ENCODE measurements around the gene NXN. TPM values are rescaled to one million over a fixed set of nuclear protein-coding genes. Genes with fewer than 3 reads are reported as not detected.
"Not testable (repeated sequence)": the region's sequence is repeated elsewhere in the genome, so short reads cannot be mapped to it uniquely, and the experiment has no call there.

Gene NXN
- total RNA-seq, 1 experiment from 2014 or later, result 142 TPM

DNA sequence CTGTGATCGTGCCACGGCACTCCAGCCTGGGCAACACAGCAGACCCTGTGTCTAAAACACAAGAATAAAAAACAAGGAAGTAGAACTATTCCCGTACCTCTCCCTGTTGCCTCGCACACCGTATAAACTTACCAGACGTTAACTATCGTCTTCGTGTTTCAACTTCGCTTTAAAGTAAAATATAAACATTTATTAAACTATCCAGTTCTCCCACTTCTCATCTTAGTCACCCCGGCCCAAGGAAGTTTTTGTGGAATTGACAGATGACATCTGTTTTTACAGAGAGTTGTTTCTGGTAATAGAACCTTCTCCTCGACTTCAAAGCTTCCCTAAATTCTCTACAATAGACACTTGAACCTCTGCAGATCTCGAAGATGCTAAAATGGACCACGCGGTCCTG lies 83.1 kb downstream of the NXN start:
- H3K36me3 ChIP-seq (replicated peaks; ENCODE audit: control insufficient read depth, insufficient read depth, low read length), result no peaks in the 10 kb centered on the region
- no peaks in the 10 kb centered on the region for H3K27me3 ChIP-seq (ENCODE audit: control insufficient read depth, insufficient read depth, low read length)
- no peak overlapping the region for H3K4me3 ChIP-seq (ENCODE audit: insufficient read depth, low read depth, low read length)
- no peak for DNase-seq

DNA sequence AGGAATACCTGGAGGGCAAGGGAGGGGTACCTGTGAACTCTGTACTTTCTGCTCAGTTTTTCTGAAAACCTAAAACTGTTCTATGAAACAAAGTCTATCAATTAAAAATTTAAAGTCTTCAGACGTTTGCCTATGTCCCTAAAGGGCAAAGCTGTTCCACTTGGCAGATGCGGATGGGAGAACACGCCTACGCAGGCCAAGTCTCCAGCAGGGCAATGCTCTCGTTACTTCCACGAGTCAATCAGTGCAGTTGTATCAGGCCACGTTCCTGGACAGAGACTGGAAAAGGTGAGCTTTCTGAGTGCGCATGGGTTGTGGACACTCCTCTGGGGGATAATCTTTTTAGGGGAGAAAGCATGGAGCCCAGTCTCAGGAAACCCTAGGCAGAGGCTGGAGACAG lies 86.6 kb downstream of the NXN start:
- Histone ChIP-seq H3K4me3 (ENCODE audit: insufficient read depth, low read depth, low read length) (no peak overlapping the region), H3K27me3 (ENCODE audit: control insufficient read depth, insufficient read depth, low read length) (no peaks in the 10 kb centered on the region), H3K36me3 (replicated peaks; ENCODE audit: control insufficient read depth, insufficient read depth, low read length) (no peaks in the 10 kb centered on the region)
- DNase-seq, result no peak

GRCh38 chr17:888998-889441 lies 90.6 kb downstream of the NXN start:
- DNase-seq, result no peak
- H3K27me3 ChIP-seq (ENCODE audit: control insufficient read depth, insufficient read depth, low read length), result no peaks in the 10 kb centered on the region

GRCh38 chr17:887551-888209 lies 91.9 kb downstream of the NXN start:
- DNase-seq, result no peak
- Histone ChIP-seq H3K36me3 (replicated peaks; ENCODE audit: control insufficient read depth, insufficient read depth, low read length) (no peaks in the 10 kb centered on the region), H3K4me3 (ENCODE audit: insufficient read depth, low read depth, low read length) (no peak overlapping the region), H3K27me3 (ENCODE audit: control insufficient read depth, insufficient read depth, low read length) (no peaks in the 10 kb centered on the region)

More at GRCh38 chr17:888998-889441, 90.6 kb downstream of the NXN start:
- Histone ChIP-seq H3K36me3 (replicated peaks; ENCODE audit: control insufficient read depth, insufficient read depth, low read length) (no peaks in the 10 kb centered on the region), H3K4me3 (ENCODE audit: insufficient read depth, low read depth, low read length) (no peak overlapping the region)

GRCh38 chr17:885971-886571 lies 93.5 kb downstream of the NXN start:
- no peak for DNase-seq
- Histone ChIP-seq H3K36me3 (replicated peaks; ENCODE audit: control insufficient read depth, insufficient read depth, low read length) (no peaks in the 10 kb centered on the region), H3K4me3 (ENCODE audit: insufficient read depth, low read depth, low read length) (no peak overlapping the region), H3K27me3 (ENCODE audit: control insufficient read depth, insufficient read depth, low read length) (no peaks in the 10 kb centered on the region)

- no peaks in the 10 kb centered on the region for H3K27me3 ChIP-seq (ENCODE audit: control insufficient read depth, insufficient read depth, low read length)
- H3K4me3 ChIP-seq (ENCODE audit: insufficient read depth, low read depth, low read length), result no peak overlapping the region
- H3K36me3 ChIP-seq (replicated peaks; ENCODE audit: control insufficient read depth, insufficient read depth, low read length), result no peaks in the 10 kb centered on the region
- no peak for DNase-seq
Measured at GRCh38 chr17:883586-883962, 96.0 kb downstream of the NXN start.

GRCh38 chr17:882827-883585 lies 96.6 kb downstream of the NXN start:
- no peaks in the 10 kb centered on the region for H3K36me3 ChIP-seq (replicated peaks; ENCODE audit: control insufficient read depth, insufficient read depth, low read length)
- no peak for DNase-seq
- no peaks in the 10 kb centered on the region for H3K27me3 ChIP-seq (ENCODE audit: control insufficient read depth, insufficient read depth, low read length)
- no peak overlapping the region for H3K4me3 ChIP-seq (ENCODE audit: insufficient read depth, low read depth, low read length)

DNA sequence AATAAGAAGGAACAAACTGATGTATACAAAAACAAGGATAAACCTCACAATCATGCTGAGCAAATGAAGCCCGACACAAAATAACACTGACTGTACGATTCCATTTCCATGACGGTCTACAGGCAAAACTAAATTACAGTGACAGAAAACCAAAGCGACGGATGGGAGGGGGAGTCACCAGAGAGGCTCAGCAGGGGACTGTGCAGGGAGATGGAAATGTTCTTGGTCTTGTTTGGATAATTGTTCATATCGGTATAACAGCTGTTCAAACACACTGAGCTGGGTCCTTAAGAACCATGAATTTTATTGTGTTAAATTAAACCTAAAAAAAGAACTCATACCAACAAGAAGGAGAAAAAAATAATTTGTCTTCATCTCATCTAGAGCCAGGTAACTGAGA lies 97.8 kb downstream of the NXN start:
- Histone ChIP-seq H3K36me3 (replicated peaks; ENCODE audit: control insufficient read depth, insufficient read depth, low read length) (no peaks in the 10 kb centered on the region), H3K27me3 (ENCODE audit: control insufficient read depth, insufficient read depth, low read length) (no peaks in the 10 kb centered on the region), H3K4me3 (ENCODE audit: insufficient read depth, low read depth, low read length) (no peak overlapping the region)
- no peak for DNase-seq

DNA sequence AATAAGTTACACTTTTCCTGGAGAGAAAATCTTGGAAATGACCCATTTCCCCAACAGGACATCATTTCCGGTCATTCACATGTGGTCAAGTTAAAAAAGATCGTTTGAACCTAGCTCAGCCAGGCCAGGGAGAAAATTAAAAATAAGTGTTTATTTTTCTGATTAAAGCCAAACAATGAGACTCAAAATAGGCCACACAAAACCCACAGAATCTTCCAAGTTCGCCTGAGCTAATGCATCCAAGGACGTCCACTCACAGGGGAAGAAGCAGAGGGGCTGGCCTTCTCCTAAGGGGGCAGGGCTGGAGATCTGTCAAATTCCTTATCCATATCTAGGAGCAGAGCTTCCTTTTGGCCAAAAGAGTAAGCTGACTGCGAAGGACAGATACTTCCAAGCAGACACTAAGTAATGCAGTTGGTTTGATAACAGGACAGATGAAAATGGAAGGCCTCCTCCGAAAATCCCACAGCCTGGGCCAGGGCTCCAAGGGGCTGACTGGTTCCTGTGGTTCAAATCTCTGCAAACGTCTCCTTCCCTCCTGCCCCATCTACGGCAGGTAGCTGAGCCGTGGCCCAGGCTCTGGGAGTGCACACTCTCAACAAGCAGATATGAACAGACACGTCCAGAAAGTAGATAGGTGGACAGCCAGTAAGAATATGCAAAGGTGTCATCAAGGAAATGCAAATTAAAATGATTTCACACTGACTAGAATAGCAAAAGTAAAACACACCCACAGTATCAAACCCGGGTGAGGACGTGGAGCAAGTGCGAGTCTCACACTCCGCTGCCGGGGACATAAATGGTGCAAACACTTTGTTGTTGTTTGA lies 98.9 kb downstream of the NXN start:
- no peak overlapping the region for H3K4me3 ChIP-seq (ENCODE audit: insufficient read depth, low read depth, low read length)
- no peaks in the 10 kb centered on the region for H3K27me3 ChIP-seq (ENCODE audit: control insufficient read depth, insufficient read depth, low read length)
- DNase-seq, result no peak
- H3K36me3 ChIP-seq (replicated peaks; ENCODE audit: control insufficient read depth, insufficient read depth, low read length), result no peaks in the 10 kb centered on the region

DNA sequence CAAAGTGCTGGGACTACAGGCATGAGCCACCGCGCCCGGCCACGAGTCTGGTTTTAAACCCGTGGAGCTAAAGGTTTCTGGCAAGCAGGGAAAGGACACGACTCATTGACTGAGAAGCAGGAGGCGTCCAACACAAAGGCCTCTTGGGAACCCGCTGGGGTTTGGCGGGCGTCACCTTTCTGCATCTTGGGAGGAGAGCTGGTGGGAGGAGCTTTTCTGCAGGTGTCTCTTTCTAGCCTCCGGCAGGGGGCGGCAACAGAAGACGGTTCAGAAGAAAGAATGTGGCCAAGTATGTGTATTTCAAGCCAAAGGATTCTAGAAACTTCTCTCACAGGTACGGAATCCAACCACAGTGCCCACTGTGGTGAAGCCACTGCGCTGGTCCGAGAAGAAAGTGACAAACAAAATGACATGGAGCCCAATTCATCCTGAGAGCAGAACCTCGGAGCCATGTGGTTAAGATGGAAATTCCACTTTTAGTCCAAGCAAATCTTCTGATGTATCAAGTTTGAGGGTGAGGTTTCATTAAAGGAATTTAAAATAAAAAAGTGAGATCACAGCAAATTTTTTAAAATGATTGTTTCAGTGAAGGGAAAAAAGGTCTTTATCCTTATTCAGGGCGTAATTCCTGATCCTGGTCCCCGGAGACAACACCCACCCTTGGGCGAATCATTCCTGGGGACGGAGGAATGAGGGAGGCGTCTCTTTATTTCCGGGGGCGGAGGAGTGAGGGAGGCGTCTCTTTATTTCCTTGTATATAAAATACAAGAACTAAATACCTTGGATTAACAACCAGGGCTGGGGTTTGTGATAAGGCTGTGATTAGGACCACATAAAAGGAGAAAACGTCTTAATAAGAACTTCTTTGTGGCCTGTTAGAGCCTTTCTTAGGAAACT lies 99.8 kb downstream of the NXN start:
- Histone ChIP-seq H3K36me3 (replicated peaks; ENCODE audit: control insufficient read depth, insufficient read depth, low read length) (no peaks in the 10 kb centered on the region), H3K27me3 (ENCODE audit: control insufficient read depth, insufficient read depth, low read length) (no peaks in the 10 kb centered on the region), H3K4me3 (ENCODE audit: insufficient read depth, low read depth, low read length) (no peak overlapping the region)
- peak; percentile 92 for DNase-seq

GRCh38 chr17:877630-878029 lies 101.9 kb downstream of the NXN start:
- H3K36me3 ChIP-seq (replicated peaks; ENCODE audit: control insufficient read depth, insufficient read depth, low read length), result no peaks in the 10 kb centered on the region
- DNase-seq, result no peak
- H3K4me3 ChIP-seq (ENCODE audit: insufficient read depth, low read depth, low read length), result no peak overlapping the region
- H3K27me3 ChIP-seq (ENCODE audit: control insufficient read depth, insufficient read depth, low read length), result no peaks in the 10 kb centered on the region

DNA sequence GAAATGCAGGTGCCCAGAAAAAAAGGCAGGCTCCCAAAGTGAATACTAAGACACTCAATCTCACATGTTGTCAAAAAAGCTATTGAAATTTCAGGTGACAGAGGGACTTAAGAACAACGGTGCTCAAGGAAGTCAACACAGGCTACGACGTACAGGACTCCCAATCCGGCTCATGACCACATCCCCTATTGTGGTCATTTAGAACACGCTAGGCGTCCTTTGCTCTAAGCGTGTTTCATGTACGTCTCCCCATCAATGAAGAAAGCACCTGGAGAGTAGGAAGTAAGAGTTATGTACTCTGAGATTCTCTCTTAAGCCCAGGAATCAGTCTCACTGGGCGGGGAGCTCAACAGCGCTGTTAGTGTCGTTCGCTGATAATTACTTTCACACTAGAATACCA lies 103.3 kb downstream of the NXN start:
- Histone ChIP-seq H3K27me3 (ENCODE audit: control insufficient read depth, insufficient read depth, low read length) (no peaks in the 10 kb centered on the region), H3K36me3 (replicated peaks; ENCODE audit: control insufficient read depth, insufficient read depth, low read length) (no peaks in the 10 kb centered on the region)
- no peak for DNase-seq

GRCh38 chr17:874590-874989 lies 105.0 kb downstream of the NXN start:
- DNase-seq; H3K36me3 ChIP-seq (replicated peaks; ENCODE audit: control insufficient read depth, insufficient read depth, low read length); H3K27me3 ChIP-seq (ENCODE audit: control insufficient read depth, insufficient read depth, low read length); H3K4me3 ChIP-seq (ENCODE audit: insufficient read depth, low read depth, low read length): not testable (repeated sequence)

More for the DNA sequence above, 103.3 kb downstream of the NXN start:
- no peak overlapping the region for H3K4me3 ChIP-seq (ENCODE audit: insufficient read depth, low read depth, low read length)

DNA sequence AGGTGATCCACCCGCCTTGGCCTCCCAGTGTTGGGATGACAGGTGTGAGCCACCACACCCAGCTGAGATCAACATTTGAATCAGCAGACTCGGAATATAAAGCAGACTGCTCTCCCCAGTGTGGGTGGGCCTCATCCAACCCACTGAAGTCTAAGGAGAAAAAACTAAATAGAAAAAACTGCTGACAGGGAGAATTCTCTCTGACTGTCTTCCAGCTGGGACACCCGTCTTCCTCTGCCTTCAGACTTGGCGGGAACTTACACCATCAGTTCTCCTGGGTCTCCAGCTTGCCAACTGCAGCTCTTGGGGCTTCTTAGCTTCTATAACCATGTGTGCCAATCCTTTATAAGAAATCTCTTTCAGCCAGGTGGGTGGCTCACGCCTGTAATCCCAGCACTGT lies 106.7 kb downstream of the NXN start:
- Histone ChIP-seq H3K27me3 (ENCODE audit: control insufficient read depth, insufficient read depth, low read length) (no peaks in the 10 kb centered on the region), H3K4me3 (ENCODE audit: insufficient read depth, low read depth, low read length) (no peak overlapping the region), H3K36me3 (replicated peaks; ENCODE audit: control insufficient read depth, insufficient read depth, low read length) (0 out of 2 replicates have a peak, but pooled peaks cover 2% of the 10 kb centered on the region)
- DNase-seq, result no peak
